Pons (tissue), 1 donor: ENCODE data around the gene RPUSD2.
"Not testable (repeated sequence)": the region's sequence is repeated elsewhere in the genome, so short reads cannot be mapped to it uniquely, and the experiment has no call there.

Experiments
- DNase-seq: peaks from one replicate; pipeline ENCODE4 v3.0.0-alpha.2; 2016; ENCODE audit warnings: low spot score

Gene RPUSD2

GRCh38 chr15:40565333-40566238 lies 3.5 kb upstream of the RPUSD2 start:
- no peak for DNase-seq

- DNase-seq: peak; percentile 62
Measured at GRCh38 chr15:40567111-40567510, 2.0 kb upstream of the RPUSD2 start.

- no peak for DNase-seq
Measured at GRCh38 chr15:40575113-40575512, 6.0 kb downstream of the RPUSD2 start.

- DNase-seq: not testable (repeated sequence)
Measured at GRCh38 chr15:40576914-40577313, 7.8 kb downstream of the RPUSD2 start.

- DNase-seq: no peak
Measured at GRCh38 chr15:40578892-40579291, 9.8 kb downstream of the RPUSD2 start.

GRCh38 chr15:40581796-40582195 lies 12.7 kb downstream of the RPUSD2 start:
- DNase-seq: not testable (repeated sequence)

- peak; percentile 49 for DNase-seq
Measured at GRCh38 chr15:40582726-40583246, 13.7 kb downstream of the RPUSD2 start.

- DNase-seq: peak; percentile 71
Measured at GRCh38 chr15:40584191-40584590, 15.1 kb downstream of the RPUSD2 start.

GRCh38 chr15:40590667-40591050 lies 21.6 kb downstream of the RPUSD2 start:
- no peak for DNase-seq

GRCh38 chr15:40591389-40591788 lies 22.3 kb downstream of the RPUSD2 start:
- DNase-seq: no peak

GRCh38 chr15:40593165-40593564 lies 24.1 kb downstream of the RPUSD2 start:
- DNase-seq: no peak

- DNase-seq: peak; percentile 98
Measured at GRCh38 chr15:40593588-40594428, 24.7 kb downstream of the RPUSD2 start, which contains the start of gene KNL1. Gene KNL1, plus strand, starts transcription at chr15:40594249. Its CDS starts 8,683 bp downstream, at chr15:40602932.

GRCh38 chr15:40594429-40594836 lies 25.3 kb downstream of the RPUSD2 start:
- DNase-seq: no peak

GRCh38 chr15:40595219-40595618 lies 26.1 kb downstream of the RPUSD2 start:
- no peak for DNase-seq

- DNase-seq: no peak
Measured at GRCh38 chr15:40595773-40596172, 26.7 kb downstream of the RPUSD2 start.

GRCh38 chr15:40597024-40597423 lies 27.9 kb downstream of the RPUSD2 start:
- DNase-seq: no peak

- no peak for DNase-seq
Measured at GRCh38 chr15:40598126-40598525, 29.0 kb downstream of the RPUSD2 start.

- no peak for DNase-seq
Measured at GRCh38 chr15:40598672-40599071, 29.6 kb downstream of the RPUSD2 start.

- DNase-seq: no peak
Measured at GRCh38 chr15:40600956-40601355, 31.9 kb downstream of the RPUSD2 start.

GRCh38 chr15:40603935-40604334 lies 34.8 kb downstream of the RPUSD2 start:
- DNase-seq: no peak

- no peak for DNase-seq
Measured at GRCh38 chr15:40613080-40613479, 44.0 kb downstream of the RPUSD2 start.

- peak; percentile 1 for DNase-seq
Measured at GRCh38 chr15:40618023-40618422, 48.9 kb downstream of the RPUSD2 start.

GRCh38 chr15:40618906-40619305 lies 49.8 kb downstream of the RPUSD2 start:
- DNase-seq: no peak
